ENCODE data around the gene FBXL16. TPM values are rescaled to one million over a fixed set of nuclear protein-coding genes. Genes with fewer than 3 reads are reported as not detected.
A peak's percentile ranks its signal among the peaks of the same experiment; 100 is the strongest.

Gene FBXL16
- total RNA-seq, 2 experiments from 2014 or later, result 15.9 to 21.8 TPM

GRCh38 chr16:706189-707061 is 824 bp upstream of the FBXL16 start:
- H3K4me1 Mint-ChIP-seq, result no peaks in the 10 kb centered on the region
- ATAC-seq (ENCODE audit: low read depth) (no peak), DNase-seq (no peak)
- H3K9me3 Mint-ChIP-seq, result no peaks in the 10 kb centered on the region
- POLR2A ChIA-PET, result interaction anchor here (0.9 to 1.3 kb wide), 2 partner anchors 10 to 11 kb away, joined by 3 read pairs; no protein-coding TSS in a partner anchor
- H3K4me3 Mint-ChIP-seq, result no peak overlapping the region
- no peak overlapping the region for H3K27ac Mint-ChIP-seq
- H3K36me3 Mint-ChIP-seq, result no peaks in the 10 kb centered on the region
- H3K27me3 Mint-ChIP-seq, result peaks cover 48% of the 10 kb centered on the region

DNA sequence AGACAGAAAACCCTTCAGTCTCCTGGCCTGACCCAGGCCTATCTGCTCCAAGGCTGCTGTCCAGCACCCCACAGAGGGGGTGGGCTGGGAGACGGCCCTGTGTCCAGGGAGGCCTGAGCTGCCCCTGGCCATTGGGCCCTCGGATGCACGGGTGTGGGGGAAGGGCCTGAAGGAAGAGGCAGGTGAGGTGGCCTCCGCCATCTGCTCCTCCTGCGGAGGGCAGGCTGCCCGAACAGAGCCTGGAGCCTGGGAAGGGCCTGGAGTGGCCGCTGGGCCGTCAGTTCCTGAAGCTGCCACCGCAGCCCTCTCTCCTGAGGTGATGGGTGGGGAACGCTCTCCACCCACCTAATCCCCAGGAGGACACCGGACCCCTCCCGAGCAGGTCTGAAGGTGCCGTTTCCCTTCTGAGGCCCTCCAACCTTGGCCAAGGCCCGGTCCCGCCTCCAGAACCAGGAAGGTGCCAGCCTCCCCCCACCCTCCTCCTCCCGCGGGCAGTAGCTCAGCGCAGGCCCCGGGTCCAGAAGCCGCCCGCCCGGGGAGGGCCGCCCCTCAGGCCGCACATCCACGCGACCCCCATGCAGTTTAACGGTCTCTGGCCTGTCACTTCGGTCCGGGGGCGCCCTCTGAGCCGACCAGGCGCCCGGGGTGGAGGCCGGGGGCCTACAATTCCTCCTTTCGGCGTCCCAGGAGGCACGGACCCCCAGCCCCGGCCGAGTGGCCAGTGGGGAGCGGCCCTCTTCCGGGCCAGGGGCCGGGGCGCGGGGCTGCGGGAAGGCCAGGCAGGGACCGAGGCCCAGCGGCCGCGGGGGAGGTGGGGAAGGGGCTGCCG is 835 bp downstream of the FBXL16 start:
- no peak for DNase-seq
- POLR2A ChIA-PET, result interaction anchor here (0.8 kb wide), 1 partner anchor 16 kb away, joined by 3 read pairs; the partner anchor contains the start of gene ANTKMT
- Mint-ChIP-seq H3K27me3 (peaks cover 48% of the 10 kb centered on the region), H3K27ac (no peak overlapping the region), H3K36me3 (no peaks in the 10 kb centered on the region), H3K4me1 (no peaks in the 10 kb centered on the region), H3K9me3 (no peaks in the 10 kb centered on the region), H3K4me3 (no peak overlapping the region)
- no peak for ATAC-seq (ENCODE audit: low read depth)

- no peak overlapping the region for H3K4me3 Mint-ChIP-seq
- no peaks in the 10 kb centered on the region for H3K9me3 Mint-ChIP-seq
- POLR2A ChIA-PET, result interaction anchor here (0.8 kb wide), 1 partner anchor 17 kb away, joined by 3 read pairs; the partner anchor contains the start of gene ANTKMT
- H3K27ac Mint-ChIP-seq, result no peak overlapping the region
- no peak for ATAC-seq (ENCODE audit: low read depth)
- H3K27me3 Mint-ChIP-seq, result peaks cover 42% of the 10 kb centered on the region
- DNase-seq, result no peak
- H3K4me1 Mint-ChIP-seq, result peaks cover 3% of the 10 kb centered on the region
- H3K36me3 Mint-ChIP-seq, result no peaks in the 10 kb centered on the region
Measured at GRCh38 chr16:704047-704446, 1.6 kb downstream of the FBXL16 start.

- no peak for ATAC-seq (ENCODE audit: low read depth)
- H3K9me3 Mint-ChIP-seq, result no peaks in the 10 kb centered on the region
- peaks cover 3% of the 10 kb centered on the region for H3K4me1 Mint-ChIP-seq
- POLR2A ChIA-PET, result no interaction called here
- H3K36me3 Mint-ChIP-seq, result no peaks in the 10 kb centered on the region
- H3K27ac Mint-ChIP-seq, result no peak overlapping the region
- H3K27me3 Mint-ChIP-seq, result peaks cover 37% of the 10 kb centered on the region
- no peak for DNase-seq
- H3K4me3 Mint-ChIP-seq, result no peak overlapping the region
Measured at GRCh38 chr16:703406-703805, 2.2 kb downstream of the FBXL16 start.

DNA sequence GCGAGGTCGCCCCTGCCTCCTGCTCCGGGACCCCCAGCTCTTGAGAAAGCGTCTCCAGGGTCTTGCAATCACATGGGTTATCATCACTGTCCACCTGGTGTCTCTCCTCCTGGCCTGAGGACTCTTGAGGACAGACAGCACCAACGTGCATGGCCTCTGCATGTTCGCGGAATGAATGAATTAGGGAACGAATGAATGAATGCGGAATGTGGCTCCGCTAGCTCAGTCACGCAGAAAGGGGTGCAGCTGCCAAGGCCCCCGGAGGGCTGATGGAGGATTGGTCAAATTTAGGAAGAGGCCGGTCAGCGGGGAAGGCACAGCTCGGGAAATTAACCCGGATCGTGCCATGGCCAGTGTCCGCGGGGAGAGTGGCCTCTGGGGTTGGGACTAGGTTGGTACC is 3.3 kb downstream of the FBXL16 start:
- H3K27me3 Mint-ChIP-seq, result peaks cover 29% of the 10 kb centered on the region
- ATAC-seq (ENCODE audit: low read depth) (no peak), DNase-seq (no peak)
- H3K27ac Mint-ChIP-seq, result no peak overlapping the region
- H3K4me1 Mint-ChIP-seq, result peaks cover 3% of the 10 kb centered on the region
- no peak overlapping the region for H3K4me3 Mint-ChIP-seq
- POLR2A ChIA-PET, result no interaction called here
- no peaks in the 10 kb centered on the region for H3K9me3 Mint-ChIP-seq
- no peaks in the 10 kb centered on the region for H3K36me3 Mint-ChIP-seq

DNA sequence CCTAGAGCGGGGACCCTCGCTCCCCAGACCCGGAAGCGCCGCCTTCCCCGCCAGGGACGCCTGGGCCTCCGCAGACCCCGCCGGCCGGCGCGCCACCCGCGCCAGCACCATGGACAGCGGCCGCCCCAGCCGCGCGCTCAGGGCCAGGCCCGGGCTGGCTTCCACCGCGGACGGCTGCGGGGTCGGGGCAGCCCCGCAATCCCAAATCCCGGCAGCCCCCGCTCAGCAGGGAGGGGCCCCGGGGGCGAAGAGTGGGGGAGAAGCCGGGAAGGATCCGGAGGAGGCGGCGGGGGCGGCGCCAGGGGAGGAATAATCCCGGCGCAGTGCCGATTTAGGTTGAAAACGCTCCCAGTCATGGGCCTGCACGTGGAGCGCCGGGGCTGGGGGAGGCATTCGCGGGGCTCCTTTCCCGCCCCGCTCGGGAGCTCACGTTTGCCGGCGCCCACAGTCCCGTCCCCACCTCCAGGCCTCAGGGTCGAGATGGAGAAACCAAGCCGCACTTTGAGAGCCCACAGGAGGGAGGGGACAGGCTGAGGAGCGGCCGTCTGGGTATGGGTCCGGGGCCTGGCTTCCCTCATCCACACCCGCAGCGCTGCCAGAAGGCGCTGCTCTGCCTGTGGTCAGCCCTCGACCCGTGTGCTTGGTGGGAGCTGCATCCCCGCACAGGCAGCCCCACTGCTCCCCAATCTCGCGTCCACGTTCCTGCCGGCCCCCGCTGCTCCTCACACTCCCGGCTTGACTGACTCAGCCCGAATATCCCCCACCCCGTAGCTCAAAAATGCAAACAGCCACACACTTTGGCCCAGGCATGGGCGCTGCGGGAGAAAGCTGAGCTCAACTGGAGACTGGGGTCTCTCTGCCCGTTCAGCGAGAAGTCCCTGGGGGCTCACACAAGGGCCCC is 4.7 kb downstream of the FBXL16 start:
- ATAC-seq (ENCODE audit: low read depth) (peak; percentile 54), DNase-seq (peak; percentile 83)
- peaks cover 3% of the 10 kb centered on the region for H3K4me1 Mint-ChIP-seq
- peaks cover 17% of the 10 kb centered on the region for H3K27me3 Mint-ChIP-seq
- H3K9me3 Mint-ChIP-seq, result no peaks in the 10 kb centered on the region
- H3K36me3 Mint-ChIP-seq, result no peaks in the 10 kb centered on the region
- no peak overlapping the region for H3K4me3 Mint-ChIP-seq
- H3K27ac Mint-ChIP-seq, result no peak overlapping the region
- POLR2A ChIA-PET, result no interaction called here

DNA sequence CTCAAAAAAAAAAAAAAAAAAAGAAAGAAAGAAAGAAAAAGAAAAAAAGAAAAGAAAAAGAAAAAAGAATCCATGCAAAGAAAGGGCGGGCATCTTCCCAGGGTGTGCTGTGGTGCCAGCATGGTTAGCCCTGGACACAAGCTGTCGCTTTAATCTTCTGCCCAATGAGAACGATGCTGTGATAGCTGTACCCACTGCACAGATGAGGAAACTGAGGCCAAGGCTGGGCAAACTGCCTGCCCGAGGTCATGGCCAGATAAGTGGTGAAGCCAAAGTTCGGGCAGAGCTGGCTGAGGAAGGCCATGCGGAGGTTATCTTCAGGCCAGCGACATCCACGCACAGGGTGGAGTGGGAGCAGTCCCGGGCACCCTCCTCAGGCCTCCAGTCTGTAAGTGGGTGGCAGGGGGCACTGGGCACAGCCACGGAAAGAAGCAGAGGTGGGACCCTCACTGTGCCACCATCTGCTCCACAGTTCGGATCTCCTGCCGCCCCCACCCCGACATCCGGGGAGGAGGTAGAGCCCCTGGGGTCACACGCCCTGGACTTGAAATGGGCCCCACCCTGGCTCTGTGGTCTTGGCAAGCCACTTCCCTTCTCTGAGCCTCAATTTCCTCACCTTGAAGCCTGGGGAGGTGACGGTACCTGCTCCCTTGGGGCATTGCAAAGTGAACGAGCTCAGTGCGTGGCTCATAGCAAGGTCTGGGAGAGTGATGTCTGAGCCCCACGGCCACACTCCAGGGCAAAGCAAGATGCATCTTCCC is 6.5 kb downstream of the FBXL16 start:
- DNase-seq (no peak), ATAC-seq (ENCODE audit: low read depth) (no peak)
- H3K36me3 Mint-ChIP-seq, result no peaks in the 10 kb centered on the region
- POLR2A ChIA-PET, result interaction anchor here (0.7 to 1.1 kb wide), 2 partner anchors 9 to 19 kb away, joined by 3 to 6 read pairs; partner anchors contain the start of gene WDR24
- peaks cover 17% of the 10 kb centered on the region for H3K27me3 Mint-ChIP-seq
- no peak overlapping the region for H3K27ac Mint-ChIP-seq
- no peaks in the 10 kb centered on the region for H3K9me3 Mint-ChIP-seq
- H3K4me3 Mint-ChIP-seq, result peak overlapping the region; percentile 6
- H3K4me1 Mint-ChIP-seq, result peaks cover 6% of the 10 kb centered on the region

- Mint-ChIP-seq H3K27ac (peak overlapping the region; percentile 74), H3K27me3 (peaks cover 15% of the 10 kb centered on the region), H3K36me3 (no peaks in the 10 kb centered on the region), H3K4me3 (peak overlapping the region; percentile 77), H3K9me3 (no peaks in the 10 kb centered on the region), H3K4me1 (peaks cover 6% of the 10 kb centered on the region)
- ATAC-seq (ENCODE audit: low read depth) (peak; percentile 70), DNase-seq (peak; percentile 82)
- POLR2A ChIA-PET, result interaction anchor here (0.7 to 2.3 kb wide), 9 partner anchors 11 to 93 kb away, joined by 3 to 11 read pairs (median 6); partner anchors contain the start of genes ANTKMT, CCDC78, CHTF18 and CIAO3
Measured at GRCh38 chr16:695355-696089, 10.1 kb downstream of the FBXL16 start.

DNA sequence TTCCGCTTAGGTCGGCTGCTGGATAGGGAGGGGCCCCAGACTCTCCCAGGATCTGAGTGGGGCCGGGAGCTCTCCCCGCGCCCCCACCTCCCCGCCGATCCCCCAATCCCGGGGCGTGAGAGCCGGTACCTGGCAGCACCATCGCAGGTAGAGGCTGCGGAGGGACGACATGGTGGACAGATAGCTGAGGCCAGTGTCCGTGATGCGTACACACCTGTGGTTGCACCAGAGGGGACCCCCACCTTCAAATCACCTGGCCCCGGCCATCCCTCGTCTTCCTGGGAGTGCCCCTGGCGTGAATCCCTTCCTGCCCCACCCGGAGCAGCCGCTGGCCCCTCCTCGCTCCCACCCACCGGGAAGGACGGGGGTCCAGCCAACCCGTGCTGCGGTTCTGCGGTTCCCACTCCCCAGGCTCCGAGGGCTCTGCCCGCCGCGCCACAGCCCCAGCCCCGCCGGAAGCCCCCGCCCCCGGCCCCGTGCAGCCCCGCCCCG is 10.7 kb downstream of the FBXL16 start:
- H3K27me3 Mint-ChIP-seq, result peaks cover 12% of the 10 kb centered on the region
- no peak overlapping the region for H3K27ac Mint-ChIP-seq
- H3K9me3 Mint-ChIP-seq, result no peaks in the 10 kb centered on the region
- peaks cover 8% of the 10 kb centered on the region for H3K4me1 Mint-ChIP-seq
- ATAC-seq (ENCODE audit: low read depth) (no peak), DNase-seq (no peak)
- H3K36me3 Mint-ChIP-seq, result no peaks in the 10 kb centered on the region
- peak overlapping the region; percentile 48 for H3K4me3 Mint-ChIP-seq
- POLR2A ChIA-PET, result interaction anchor here (1.0 to 2.3 kb wide), 8 partner anchors 11 to 94 kb away, joined by 4 to 11 read pairs (median 8); partner anchors contain the start of genes ANTKMT, CCDC78, CHTF18 and CIAO3

GRCh38 chr16:694187-694862 is 11.3 kb downstream of the FBXL16 start:
- H3K4me3 Mint-ChIP-seq, result peak overlapping the region; percentile 50
- peaks cover 10% of the 10 kb centered on the region for H3K4me1 Mint-ChIP-seq
- no peak overlapping the region for H3K27ac Mint-ChIP-seq
- H3K27me3 Mint-ChIP-seq, result peaks cover 12% of the 10 kb centered on the region
- no peaks in the 10 kb centered on the region for H3K9me3 Mint-ChIP-seq
- DNase-seq (no peak), ATAC-seq (ENCODE audit: low read depth) (no peak)
- H3K36me3 Mint-ChIP-seq, result no peaks in the 10 kb centered on the region
- POLR2A ChIA-PET, result interaction anchor here (1.8 to 2.3 kb wide), 4 partner anchors 10 to 46 kb away, joined by 6 to 11 read pairs (median 11); partner anchors contain the start of genes ANTKMT, CIAO3, JMJD8 and METRN

DNA sequence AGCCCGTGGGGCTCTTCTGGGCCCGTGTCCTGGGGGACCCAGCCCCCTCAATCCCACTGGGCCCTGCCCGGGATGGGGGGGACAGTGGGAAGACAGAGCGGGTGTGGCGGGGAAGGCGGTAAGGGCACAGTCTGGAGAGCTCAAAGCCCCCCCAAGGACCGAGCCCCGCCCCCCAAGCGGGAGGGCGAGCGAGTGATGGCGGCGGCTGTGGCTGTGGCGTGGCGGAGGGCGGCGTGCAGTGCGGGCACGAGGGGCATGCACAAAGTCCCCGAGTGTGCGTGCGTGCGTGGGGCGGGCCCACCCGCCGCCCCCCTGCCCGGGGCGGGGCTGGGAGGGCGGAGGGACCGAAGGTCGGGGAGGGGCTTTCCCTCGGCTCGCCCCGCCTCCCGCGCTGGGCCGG is 11.8 kb downstream of the FBXL16 start:
- Mint-ChIP-seq H3K9me3 (no peaks in the 10 kb centered on the region), H3K4me3 (no peak overlapping the region), H3K27ac (no peak overlapping the region), H3K36me3 (no peaks in the 10 kb centered on the region), H3K4me1 (peaks cover 12% of the 10 kb centered on the region), H3K27me3 (peaks cover 12% of the 10 kb centered on the region)
- POLR2A ChIA-PET, result no interaction called here
- ATAC-seq (ENCODE audit: low read depth), result no peak
- DNase-seq, result no peak
